Measurements from ENCODE around the gene MUSTN1.

GRCh38 chr3:52810923-52811322 is 23.9 kb downstream of the MUSTN1 start:
- TF ChIP-seq CTCF (IDR thresholded peaks at IDR 0.05) (no peak), ZFX (IDR thresholded peaks at IDR 0.05; ENCODE audit: borderline replicate concordance) (no peak)
